SK-N-MC (cell line): Measurements from ENCODE around the gene TNIK.

ENCODE experiments used
- DNase-seq: peaks from one replicate; pipeline ENCODE4 v3.0.0-alpha.2; 2011; ENCODE audit warnings: low read depth, low spot score
- H3K27ac ChIP-seq: fragments of 200-600 bp; sonication (generic); 2 replicates; pipeline ENCODE4 v1.5.1; 2016; ENCODE audit warnings: mixed run types
- H3K36me3 ChIP-seq: fragments of 200-600 bp; sonication (generic); 2 replicates; pipeline ENCODE4 v1.6.1; 2017; ENCODE audit warnings: antibody characterized with exemption, low read length, mixed read lengths; ENCODE audit not compliant: insufficient read depth
- H3K4me3 ChIP-seq: fragments of 200-600 bp; sonication (generic); 2 replicates; pipeline ENCODE4 v1.5.1; 2016
- H3K9ac ChIP-seq: fragments of 200-600 bp; sonication (generic); 2 replicates; pipeline ENCODE4 v1.8.0; 2017; ENCODE audit warnings: mixed run types, mixed read lengths; ENCODE audit not compliant: insufficient read length
- H3K9me3 ChIP-seq: fragments of 200-600 bp; sonication (generic); 2 replicates; pipeline ENCODE4 v1.6.1; 2017; ENCODE audit warnings: low read depth, mild to moderate bottlenecking, antibody characterized with exemption, low read length, moderate library complexity, mixed read lengths
- EZH2 ChIP-seq: fragments of 200-600 bp; sonication (generic); IDR thresholded peaks from one replicate; pipeline ENCODE4 v1.6.1; 2017; ENCODE audit warnings: antibody characterized with exemption
- FOXP2 ChIP-seq: optimal IDR thresholded peaks from 2 replicates; pipeline ENCODE3; 2011; ENCODE audit warnings: mild to moderate bottlenecking, moderate library complexity; ENCODE audit not compliant: insufficient read depth; ENCODE audit errors: extremely low read length, control extremely low read depth
- POLR2AphosphoS5 ChIP-seq: IDR thresholded peaks from 2 replicates; pipeline ENCODE4 v1.6.1; 2012; ENCODE audit warnings: mild to moderate bottlenecking, low read depth, low read length, borderline replicate concordance

The TNIK gene

GRCh38 chr3:171095063-171095462, 365.1 kb downstream of the TNIK start:
- TF ChIP-seq FOXP2 (no peak), POLR2AphosphoS5 (no peak), EZH2 (no peak)
- Histone ChIP-seq H3K4me3 (no peak overlapping the region), H3K9me3 (no peaks in the 10 kb centered on the region), H3K9ac (no peak overlapping the region), H3K27ac (no peak overlapping the region), H3K36me3 (no peaks in the 10 kb centered on the region)
- no peak for DNase-seq

GRCh38 chr3:171094411-171094810, 365.8 kb downstream of the TNIK start:
- H3K36me3 ChIP-seq: no peaks in the 10 kb centered on the region
- no peak overlapping the region for H3K4me3 ChIP-seq
- no peak for DNase-seq
- H3K9me3 ChIP-seq: no peaks in the 10 kb centered on the region
- TF ChIP-seq POLR2AphosphoS5 (no peak), EZH2 (no peak), FOXP2 (no peak)
- H3K9ac ChIP-seq: no peak overlapping the region
- H3K27ac ChIP-seq: no peak overlapping the region

- Histone ChIP-seq H3K9me3 (no peaks in the 10 kb centered on the region), H3K9ac (no peak overlapping the region), H3K4me3 (peak overlapping the region; percentile 43), H3K36me3 (no peaks in the 10 kb centered on the region), H3K27ac (peak overlapping the region; percentile 68)
- DNase-seq: peak; percentile 82
- TF ChIP-seq EZH2: no peak
- no peak for TF ChIP-seq FOXP2
- no peak for TF ChIP-seq POLR2AphosphoS5
Measured at GRCh38 chr3:171093462-171093861, 366.7 kb downstream of the TNIK start.

GRCh38 chr3:171092467-171092911, 367.7 kb downstream of the TNIK start:
- Histone ChIP-seq H3K9ac (no peak overlapping the region), H3K9me3 (no peaks in the 10 kb centered on the region), H3K4me3 (no peak overlapping the region), H3K36me3 (no peaks in the 10 kb centered on the region), H3K27ac (no peak overlapping the region)
- TF ChIP-seq EZH2 (no peak), POLR2AphosphoS5 (no peak), FOXP2 (no peak)
- DNase-seq: no peak

GRCh38 chr3:171090321-171090720, 369.9 kb downstream of the TNIK start:
- Histone ChIP-seq H3K27ac (no peak overlapping the region), H3K4me3 (no peak overlapping the region), H3K9me3 (no peaks in the 10 kb centered on the region), H3K36me3 (no peaks in the 10 kb centered on the region), H3K9ac (no peak overlapping the region)
- DNase-seq: no peak
- TF ChIP-seq EZH2: no peak
- TF ChIP-seq POLR2AphosphoS5: no peak
- TF ChIP-seq FOXP2: no peak

- Histone ChIP-seq H3K36me3 (no peaks in the 10 kb centered on the region), H3K27ac (no peak overlapping the region), H3K9me3 (no peaks in the 10 kb centered on the region), H3K9ac (no peak overlapping the region), H3K4me3 (no peak overlapping the region)
- TF ChIP-seq POLR2AphosphoS5 (no peak), FOXP2 (no peak), EZH2 (no peak)
- DNase-seq: no peak
Measured at GRCh38 chr3:171088964-171089754, 371.0 kb downstream of the TNIK start.

GRCh38 chr3:171088496-171088895, 371.7 kb downstream of the TNIK start:
- Histone ChIP-seq H3K9me3 (no peaks in the 10 kb centered on the region), H3K4me3 (no peak overlapping the region), H3K27ac (no peak overlapping the region), H3K36me3 (no peaks in the 10 kb centered on the region), H3K9ac (no peak overlapping the region)
- no peak for TF ChIP-seq POLR2AphosphoS5
- TF ChIP-seq FOXP2: no peak
- no peak for TF ChIP-seq EZH2
- no peak for DNase-seq

- DNase-seq: no peak
- Histone ChIP-seq H3K9ac (no peak overlapping the region), H3K36me3 (no peaks in the 10 kb centered on the region), H3K27ac (no peak overlapping the region), H3K4me3 (no peak overlapping the region), H3K9me3 (no peaks in the 10 kb centered on the region)
- no peak for TF ChIP-seq FOXP2
- no peak for TF ChIP-seq POLR2AphosphoS5
- no peak for TF ChIP-seq EZH2
Measured at GRCh38 chr3:171086914-171087313, 373.3 kb downstream of the TNIK start.

GRCh38 chr3:171077261-171077660, 382.9 kb downstream of the TNIK start:
- Histone ChIP-seq H3K9me3 (no peaks in the 10 kb centered on the region), H3K27ac (no peak overlapping the region), H3K36me3 (no peaks in the 10 kb centered on the region), H3K9ac (no peak overlapping the region), H3K4me3 (no peak overlapping the region)
- TF ChIP-seq EZH2 (no peak), POLR2AphosphoS5 (no peak)
- DNase-seq: no peak
